T-helper 1 cell (primary cell): ENCODE results near the gene SGCD.
A peak's percentile ranks its signal among the peaks of the same experiment; 100 is the strongest.

Source experiments
- DNase-seq, 5 donors: peaks; one replicate each; pipeline ENCODE4 v3.0.0-alpha.2; 2012 to 2020

SGCD gene

DNA sequence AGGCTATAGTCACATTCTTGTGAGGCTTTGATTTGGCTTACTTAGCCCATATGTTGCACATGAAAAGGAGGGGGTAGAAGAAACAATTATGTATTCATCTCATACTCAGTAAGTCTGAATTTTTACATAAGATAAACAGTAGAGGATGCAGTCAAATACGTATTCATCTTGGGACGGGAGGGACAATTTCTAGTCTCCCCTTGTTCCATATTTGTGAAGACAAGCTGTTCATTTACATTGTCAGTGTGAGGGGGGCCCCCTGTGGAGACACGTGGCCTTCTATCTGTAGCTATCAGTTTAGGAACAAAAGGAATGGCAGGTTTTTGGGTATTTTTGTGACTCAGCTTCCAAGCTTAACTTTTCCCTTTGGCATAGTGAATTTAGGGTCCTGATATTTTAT, 474.0 kb downstream of the SGCD start:
- no peak for DNase-seq

DNA sequence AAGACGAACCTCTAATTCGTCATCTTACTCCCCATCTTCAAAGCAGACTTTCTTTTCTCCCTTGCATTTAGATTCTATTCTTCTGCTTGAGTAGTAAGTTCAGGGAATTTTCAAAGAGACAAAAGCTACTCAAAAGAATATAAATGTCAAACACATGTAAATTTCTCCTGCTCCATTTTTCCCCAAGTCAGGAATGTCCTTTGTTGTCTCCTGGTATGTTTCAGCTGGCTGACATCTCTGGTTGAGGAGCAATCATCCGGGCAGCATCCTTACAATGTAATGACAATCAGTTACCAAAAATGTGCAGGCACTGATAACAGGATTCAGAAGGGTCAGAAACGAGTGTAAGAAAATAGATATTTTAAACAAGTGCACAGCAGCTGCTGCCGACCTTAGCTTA, 475.5 kb downstream of the SGCD start:
- DNase-seq, result no peak

- no peak for DNase-seq
Measured at GRCh38 chr5:156803404-156803803, 476.4 kb downstream of the SGCD start.

- no peak for DNase-seq
Measured at GRCh38 chr5:156812959-156813358, 486.0 kb downstream of the SGCD start.

GRCh38 chr5:156815988-156816599, 489.1 kb downstream of the SGCD start:
- DNase-seq, result peak in 1 of 5 donors; percentile 39
